ENCODE results near the gene RFXANK.
"Not testable (repeated sequence)": the region's sequence is repeated elsewhere in the genome, so short reads cannot be mapped to it uniquely, and the experiment has no call there.

RFXANK gene, protein sequence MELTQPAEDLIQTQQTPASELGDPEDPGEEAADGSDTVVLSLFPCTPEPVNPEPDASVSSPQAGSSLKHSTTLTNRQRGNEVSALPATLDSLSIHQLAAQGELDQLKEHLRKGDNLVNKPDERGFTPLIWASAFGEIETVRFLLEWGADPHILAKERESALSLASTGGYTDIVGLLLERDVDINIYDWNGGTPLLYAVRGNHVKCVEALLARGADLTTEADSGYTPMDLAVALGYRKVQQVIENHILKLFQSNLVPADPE

DNA sequence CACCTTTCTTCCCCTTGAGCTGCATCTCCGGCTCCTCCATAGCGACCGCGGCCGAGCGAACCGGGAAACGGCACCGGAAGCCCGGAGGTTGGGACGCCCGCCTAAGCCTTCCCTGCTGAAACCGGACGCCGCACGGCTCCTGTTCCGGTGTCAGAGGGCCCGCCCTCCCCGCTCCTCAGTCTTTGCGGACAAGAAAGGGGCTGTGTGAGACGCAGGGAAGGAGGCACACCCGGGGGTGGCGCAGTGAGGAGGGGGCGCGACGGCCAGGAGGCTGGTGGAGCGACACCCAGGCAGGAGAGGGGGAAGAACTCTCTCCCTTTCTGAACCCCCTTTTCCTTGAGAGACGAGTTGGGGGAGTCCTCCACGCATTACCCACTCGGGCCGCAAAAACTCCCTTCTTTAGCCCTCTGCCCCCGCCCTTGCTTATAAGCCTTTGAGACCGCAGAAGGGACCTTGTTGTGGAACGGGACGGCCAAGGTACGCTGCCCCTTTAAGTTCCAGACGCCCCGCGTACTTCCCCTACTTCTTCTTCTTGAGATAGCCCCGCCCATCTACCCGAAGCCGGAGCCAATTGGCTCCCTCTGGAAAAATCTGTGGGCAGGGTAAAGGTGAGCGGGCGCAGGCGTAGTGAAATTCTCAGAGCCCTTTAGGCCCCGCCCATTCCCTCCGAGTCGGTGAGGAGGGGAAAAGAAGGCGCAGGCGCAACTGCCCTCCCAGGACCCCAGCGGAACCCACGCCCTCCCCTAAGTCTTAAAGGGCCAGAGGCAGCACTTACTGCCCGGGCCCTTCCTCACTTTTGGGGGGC lies at the start of gene RFXANK, which contains the start of gene BORCS8:
Gene RFXANK, plus strand, starts transcription at position 181 of the 805 bp plus-strand sequence. CDS start 1,689 bp downstream, outside the sequence.
Gene BORCS8, minus strand, starts transcription at position 75 of the 805 bp plus-strand sequence. Its CDS starts 35 bp downstream, at position 40.
- DNase-seq (ENCODE audit: low read depth in 3 of 3, low spot score in 1 of 3), result peak; percentile 93 to 98 (median 98)

GRCh38 chr19:19142347-19142746 lies 49.7 kb upstream of the RFXANK start:
- no peak for DNase-seq (ENCODE audit: low read depth in 3 of 3, low spot score in 1 of 3)

DNA sequence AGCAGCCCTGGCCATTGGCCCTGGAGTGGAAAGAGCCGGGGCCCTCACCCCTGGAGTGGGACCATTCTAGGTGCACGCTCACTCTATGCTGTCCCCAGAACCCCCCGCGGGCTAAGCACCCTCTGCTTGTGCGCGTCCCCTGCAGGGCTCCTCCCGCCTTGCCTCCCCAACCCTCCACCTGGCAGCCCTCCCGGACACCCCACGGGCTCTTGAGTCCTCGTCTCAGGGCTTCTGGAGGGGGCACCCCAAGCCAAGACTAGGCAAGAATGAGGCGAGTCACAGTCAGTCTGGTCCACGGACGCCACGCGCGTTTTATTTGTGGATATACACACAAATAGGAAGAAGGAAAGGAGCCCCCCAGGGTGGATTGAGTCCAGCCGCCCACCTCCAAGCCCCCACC lies 46.8 kb upstream of the RFXANK start:
- DNase-seq (ENCODE audit: low read depth in 3 of 3, low spot score in 1 of 3), result no peak

- DNase-seq (ENCODE audit: low read depth in 3 of 3, low spot score in 1 of 3), result peak; percentile 51 to 89 (median 74)
Measured at GRCh38 chr19:19145684-19146608, 46.1 kb upstream of the RFXANK start.

- DNase-seq (ENCODE audit: low read depth in 3 of 3, low spot score in 1 of 3), result no peak
Measured at GRCh38 chr19:19146865-19147264, 45.2 kb upstream of the RFXANK start.

- DNase-seq (ENCODE audit: low read depth in 3 of 3, low spot score in 1 of 3), result no peak
Measured at GRCh38 chr19:19147344-19147743, 44.7 kb upstream of the RFXANK start.

GRCh38 chr19:19148504-19148903 lies 43.6 kb upstream of the RFXANK start:
- DNase-seq (ENCODE audit: low read depth in 3 of 3, low spot score in 1 of 3), result not testable (repeated sequence)

DNA sequence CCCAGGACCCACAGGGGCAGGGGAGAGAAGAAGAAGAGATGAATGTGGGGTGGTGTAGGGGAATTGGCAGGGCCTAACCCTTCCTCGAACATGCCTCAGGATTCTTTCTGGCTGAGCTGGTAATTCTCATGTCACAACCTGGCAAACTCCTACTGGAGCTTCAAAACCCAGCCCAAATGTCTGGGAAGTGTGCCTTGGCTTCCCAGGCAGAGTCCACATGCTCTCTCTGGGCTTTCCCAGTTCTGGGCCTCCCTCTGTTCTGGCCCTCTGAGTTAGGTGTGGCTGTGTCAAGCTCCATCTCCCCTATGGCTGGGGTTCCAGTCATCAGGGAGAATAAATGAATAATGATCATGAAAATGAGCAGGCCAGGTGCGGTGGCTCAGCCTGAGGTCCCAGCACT lies 42.6 kb upstream of the RFXANK start:
- DNase-seq (ENCODE audit: low read depth in 3 of 3, low spot score in 1 of 3), result no peak

DNA sequence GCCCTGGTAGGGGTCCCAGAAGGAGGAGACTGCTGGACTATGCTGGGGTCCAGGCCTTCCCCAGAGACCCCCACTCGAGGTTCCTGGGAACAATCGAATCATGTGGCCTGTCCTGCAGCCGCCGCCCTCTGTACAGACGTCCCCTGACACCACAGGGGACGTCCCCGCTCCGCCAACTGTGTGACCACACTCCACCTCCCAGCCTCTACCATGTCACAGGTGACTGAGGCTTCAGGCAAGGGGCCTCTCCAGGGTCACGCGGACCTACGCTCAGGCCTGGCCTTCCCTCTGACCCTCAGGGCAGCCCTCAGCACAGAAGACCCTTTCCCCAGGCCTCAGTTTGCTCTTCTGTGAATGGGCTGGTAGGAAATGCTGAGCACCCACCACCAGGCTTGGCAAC lies 40.6 kb upstream of the RFXANK start:
- no peak for DNase-seq (ENCODE audit: low read depth in 3 of 3, low spot score in 1 of 3)

DNA sequence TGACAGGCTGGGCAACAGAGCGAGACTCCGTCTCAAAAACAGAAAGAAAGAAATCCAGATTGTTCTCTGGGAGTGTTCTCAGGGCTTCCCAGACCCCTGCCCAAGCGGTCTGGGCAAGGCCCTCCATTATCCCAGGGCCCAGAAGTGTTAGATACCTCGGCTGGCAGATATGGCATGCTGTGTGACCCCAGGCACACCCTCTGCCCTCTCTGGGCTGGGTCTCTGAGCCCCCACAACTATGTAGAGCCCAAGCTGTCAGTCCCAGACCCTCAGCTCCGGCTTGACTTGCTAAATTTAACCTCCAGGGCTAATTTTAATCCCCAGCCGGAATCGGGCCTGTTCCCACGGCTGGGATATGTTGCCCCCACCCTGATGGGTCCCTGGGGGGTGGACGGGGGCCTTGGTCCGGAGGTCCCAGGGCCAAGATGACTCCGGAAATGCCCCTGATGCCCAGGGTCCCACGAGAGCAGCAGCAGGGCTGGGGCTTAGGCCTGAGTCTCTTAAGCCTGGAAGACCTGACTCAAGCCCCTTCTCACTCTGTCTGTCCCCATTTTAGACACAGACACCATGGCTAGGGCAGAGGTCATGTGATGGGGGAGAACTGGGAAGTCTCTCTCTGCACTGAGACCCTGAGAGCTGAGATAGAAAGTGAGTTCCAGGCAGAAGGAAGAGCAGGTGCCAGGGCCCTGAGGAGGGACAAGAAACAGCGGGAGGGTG lies 39.2 kb upstream of the RFXANK start:
- no peak for DNase-seq (ENCODE audit: low read depth in 3 of 3, low spot score in 1 of 3)

GRCh38 chr19:19154768-19155494 lies 37.1 kb upstream of the RFXANK start:
- no peak for DNase-seq (ENCODE audit: low read depth in 3 of 3, low spot score in 1 of 3)

DNA sequence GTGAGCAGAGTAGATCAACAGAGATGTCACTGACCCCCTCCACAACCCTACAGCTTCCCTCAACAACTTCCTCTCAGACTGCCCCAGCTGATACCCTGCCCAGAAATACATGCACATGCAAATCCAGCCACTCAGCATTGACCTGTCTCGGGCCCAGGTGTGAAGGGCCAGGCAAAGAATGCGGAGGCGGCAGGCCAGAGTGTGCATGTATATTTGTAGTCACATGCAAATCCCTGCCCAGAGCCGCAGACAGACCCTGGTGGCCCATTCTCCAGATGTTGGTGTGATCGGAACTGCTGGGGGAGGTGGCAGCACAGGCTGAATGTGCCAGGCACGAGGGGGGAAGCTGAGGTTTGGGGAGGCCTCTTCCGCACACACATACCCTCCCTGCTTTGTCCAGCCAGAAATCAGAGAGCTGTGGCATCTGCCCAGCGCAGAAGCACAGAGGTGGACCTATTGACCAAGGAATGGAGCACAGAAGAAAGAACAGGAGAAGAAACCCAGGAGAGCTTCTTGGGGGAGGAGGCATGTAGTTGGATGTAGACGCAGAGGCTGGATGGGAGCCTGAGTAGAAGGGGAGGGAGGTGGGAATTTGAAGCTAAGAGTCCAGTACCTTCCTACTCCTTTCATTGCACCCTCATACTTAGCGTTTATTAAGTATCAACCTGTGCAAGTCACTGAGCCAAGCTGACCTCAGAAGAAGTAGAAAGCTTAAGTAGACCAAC lies 36.4 kb upstream of the RFXANK start:
- DNase-seq (ENCODE audit: low read depth in 3 of 3, low spot score in 1 of 3), result no peak

DNA sequence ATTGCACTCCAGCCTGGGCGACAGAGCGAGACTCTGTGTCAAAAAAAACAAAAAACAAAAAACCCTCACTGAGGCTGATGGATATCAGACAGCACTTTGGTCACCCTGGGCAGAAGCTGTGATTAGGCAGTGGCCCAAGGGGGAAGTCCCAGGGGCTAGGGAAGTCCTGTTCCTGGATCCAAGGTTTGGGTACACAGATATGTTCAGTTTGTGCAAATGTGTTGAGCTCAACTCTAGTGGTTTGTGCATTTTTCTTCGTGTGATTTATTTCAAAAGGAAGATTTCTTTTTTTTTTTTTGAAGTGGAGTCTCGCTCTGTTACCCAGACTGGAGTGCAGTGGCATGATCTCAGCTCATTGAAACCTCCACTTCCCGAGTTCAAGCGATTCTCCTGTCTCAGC lies 34.2 kb upstream of the RFXANK start:
- DNase-seq (ENCODE audit: low read depth in 3 of 3, low spot score in 1 of 3), result no peak

DNA sequence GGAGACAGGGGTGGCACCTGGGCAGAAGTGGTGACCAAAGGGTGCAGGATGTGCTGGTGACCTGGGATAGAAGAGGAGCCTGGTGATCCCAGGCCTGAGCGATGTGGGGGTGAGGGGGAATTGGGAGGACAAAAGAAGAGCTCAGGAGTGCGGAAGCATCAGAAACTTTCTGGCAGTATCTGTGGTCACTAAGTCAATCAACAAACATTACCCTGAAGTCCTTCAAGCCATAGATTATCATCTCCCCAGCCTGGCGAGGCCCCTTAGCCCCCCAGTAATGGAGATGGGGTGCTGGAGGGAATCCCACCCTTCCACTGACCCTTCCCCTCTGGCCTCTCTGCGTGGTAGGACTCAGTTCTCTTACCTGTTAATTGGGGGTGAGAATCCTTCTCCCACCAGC lies 32.5 kb upstream of the RFXANK start:
- DNase-seq (ENCODE audit: low read depth in 3 of 3, low spot score in 1 of 3), result no peak

GRCh38 chr19:19160461-19161035 lies 31.5 kb upstream of the RFXANK start:
- no peak for DNase-seq (ENCODE audit: low read depth in 3 of 3, low spot score in 1 of 3)

DNA sequence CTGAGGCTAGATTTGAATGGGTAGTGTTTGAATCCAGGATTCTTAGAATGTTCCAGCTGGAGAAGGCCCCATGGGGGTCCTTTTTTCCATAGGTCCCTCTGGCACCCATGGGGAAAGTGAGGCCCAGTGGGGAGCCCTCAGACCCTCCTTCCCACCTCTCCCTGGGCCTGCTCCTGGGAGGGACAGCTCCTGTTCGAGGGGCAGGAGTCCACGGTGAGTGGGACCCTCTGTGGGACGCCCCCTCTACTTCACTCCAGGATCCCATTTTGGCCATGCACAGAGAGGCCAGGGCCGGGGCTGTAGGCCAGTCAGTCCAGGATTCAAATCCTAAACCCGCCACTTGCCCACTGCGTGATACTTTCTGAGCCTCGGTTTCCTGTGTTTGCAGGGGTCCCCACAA lies 29.6 kb upstream of the RFXANK start:
- no peak for DNase-seq (ENCODE audit: low read depth in 3 of 3, low spot score in 1 of 3)

GRCh38 chr19:19165396-19165795 lies 26.7 kb upstream of the RFXANK start:
- DNase-seq (ENCODE audit: low read depth in 3 of 3, low spot score in 1 of 3), result no peak

- DNase-seq (ENCODE audit: low read depth in 3 of 3, low spot score in 1 of 3), result no peak
Measured at GRCh38 chr19:19167612-19168011, 24.4 kb upstream of the RFXANK start.

Measured in stimulated activated CD4-positive, alpha-beta T cell treated with anti-CD3 and anti-CD28 coated beads, TNF-alpha, amount 100 ng/mL, for 1 hour (primary cell).